Suprapubic skin (tissue), 3 donors: Measurements from ENCODE around the gene WDR44.

Experiments used
- CTCF ChIP-seq, 2 donors: fragments of 200-600 bp in 1 of 2; fragments of 450-650 bp in 1 of 2; sonication (generic) in 1 of 2; IDR thresholded peaks; one replicate each; pipeline ENCODE4 v1.5.1; 2016 to 2019; ENCODE audit warnings: antibody characterized with exemption in 2 of 2, mild to moderate bottlenecking in 1 of 2, moderate library complexity in 1 of 2
- POLR2A ChIP-seq, 2 donors: fragments of 450-650 bp; IDR thresholded peaks; one replicate each; pipeline ENCODE4 v1.6.1; 2017; ENCODE audit warnings: antibody characterized with exemption in 2 of 2, mild to moderate bottlenecking in 2 of 2, moderate library complexity in 2 of 2

- TF ChIP-seq POLR2A (IDR thresholded peaks at IDR 0.05) (no peak), CTCF (IDR thresholded peaks at IDR 0.05) (no peak)
Measured at GRCh38 chrX:118464501-118464900, 118.6 kb downstream of the WDR44 start.
